HL-60 (cell line): ENCODE data around the gene ZNF132.
"Not testable (repeated sequence)": the region's sequence is repeated elsewhere in the genome, so short reads cannot be mapped to it uniquely, and the experiment has no call there.

ENCODE experiments used
- DNase-seq, 2 experiments: peaks; one replicate each; pipeline ENCODE4 v3.0.0-alpha.2; 2010 to 2020; ENCODE audit warnings: low read depth in 1 of 2, low spot score in 1 of 2
- H3K27ac ChIP-seq: fragments of 250-450 bp; sonication (Bioruptor Pico); replicated peaks from 2 replicates; pipeline ENCODE4 v1.5.1; 2020; ENCODE audit warnings: mild to moderate bottlenecking, moderate library complexity
- H3K27me3 ChIP-seq: fragments of 250-450 bp; sonication (Bioruptor Pico); 2 replicates; pipeline ENCODE4 v1.5.1; 2021; ENCODE audit warnings: mild to moderate bottlenecking, moderate library complexity; ENCODE audit not compliant: insufficient read depth, poor library complexity, severe bottlenecking
- H3K4me3 ChIP-seq: replicated peaks from 2 replicates; pipeline ENCODE4 v1.5.1; 2011; ENCODE audit warnings: mild to moderate bottlenecking, control low read depth, low read length; ENCODE audit not compliant: insufficient read depth
- GABPA ChIP-seq: IDR thresholded peaks from 2 replicates; pipeline ENCODE4 v1.6.1; 2012; ENCODE audit warnings: low read depth
- POLR2AphosphoS5 ChIP-seq: IDR thresholded peaks from 2 replicates; pipeline ENCODE4 v1.6.1; 2012; ENCODE audit warnings: low read depth
- REST ChIP-seq: IDR thresholded peaks from 2 replicates; pipeline ENCODE4 v1.6.1; 2012; ENCODE audit warnings: low read depth; ENCODE audit not compliant: insufficient replicate concordance
- SPI1 ChIP-seq: IDR thresholded peaks from 2 replicates; pipeline ENCODE4 v1.6.1; 2012; ENCODE audit warnings: low read depth, mild to moderate bottlenecking, borderline replicate concordance
- TF ChIP-seq, protein P1 (sequence below): IDR thresholded peaks from one replicate; pipeline ENCODE4 v1.5.1; 2011; ENCODE audit warnings: low read length, control low read depth, inconsistent platforms; ENCODE audit not compliant: insufficient read depth

Gene ZNF132

DNA sequence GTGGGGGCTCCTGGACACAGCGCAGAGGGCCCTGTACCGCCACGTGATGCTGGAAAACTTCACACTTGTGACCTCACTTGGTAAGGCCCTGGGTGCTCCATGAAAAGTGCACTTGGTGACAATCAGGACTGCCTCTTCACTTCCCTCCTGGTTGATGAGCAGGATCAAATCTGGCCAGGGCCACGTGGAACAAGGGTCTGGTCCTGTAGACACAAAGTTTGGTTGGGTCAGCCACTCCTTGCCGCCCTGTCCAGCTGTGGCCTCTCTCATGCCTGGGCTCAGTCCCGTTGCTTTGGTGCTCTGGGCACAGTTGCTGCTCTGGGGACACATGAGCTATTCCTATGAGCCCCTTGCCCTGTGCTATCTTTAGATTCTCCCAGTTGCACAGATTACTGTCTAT lies 13.8 kb upstream of the ZNF132 start:
- no peak overlapping the region for H3K27ac ChIP-seq
- no peak overlapping the region for H3K4me3 ChIP-seq
- TF ChIP-seq SPI1 (no peak), REST (no peak), GABPA (no peak), POLR2AphosphoS5 (no peak)
- TF ChIP-seq, protein P1, sequence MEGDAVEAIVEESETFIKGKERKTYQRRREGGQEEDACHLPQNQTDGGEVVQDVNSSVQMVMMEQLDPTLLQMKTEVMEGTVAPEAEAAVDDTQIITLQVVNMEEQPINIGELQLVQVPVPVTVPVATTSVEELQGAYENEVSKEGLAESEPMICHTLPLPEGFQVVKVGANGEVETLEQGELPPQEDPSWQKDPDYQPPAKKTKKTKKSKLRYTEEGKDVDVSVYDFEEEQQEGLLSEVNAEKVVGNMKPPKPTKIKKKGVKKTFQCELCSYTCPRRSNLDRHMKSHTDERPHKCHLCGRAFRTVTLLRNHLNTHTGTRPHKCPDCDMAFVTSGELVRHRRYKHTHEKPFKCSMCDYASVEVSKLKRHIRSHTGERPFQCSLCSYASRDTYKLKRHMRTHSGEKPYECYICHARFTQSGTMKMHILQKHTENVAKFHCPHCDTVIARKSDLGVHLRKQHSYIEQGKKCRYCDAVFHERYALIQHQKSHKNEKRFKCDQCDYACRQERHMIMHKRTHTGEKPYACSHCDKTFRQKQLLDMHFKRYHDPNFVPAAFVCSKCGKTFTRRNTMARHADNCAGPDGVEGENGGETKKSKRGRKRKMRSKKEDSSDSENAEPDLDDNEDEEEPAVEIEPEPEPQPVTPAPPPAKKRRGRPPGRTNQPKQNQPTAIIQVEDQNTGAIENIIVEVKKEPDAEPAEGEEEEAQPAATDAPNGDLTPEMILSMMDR = no peak
- DNase-seq = no peak
- no peaks in the 10 kb centered on the region for H3K27me3 ChIP-seq

GRCh38 chr19:58451358-58452101 lies 11.6 kb upstream of the ZNF132 start, which contains the start of gene ZNF324B:
ZNF324B (plus strand) TSS chr19:58451622; CDS start chr19:58453702, 2,080 bp downstream.
- no peak for TF ChIP-seq SPI1
- TF ChIP-seq REST = no peak
- TF ChIP-seq, protein P1 = no peak
- TF ChIP-seq GABPA = peak; percentile 92
- TF ChIP-seq POLR2AphosphoS5 = peak; percentile 53; the same call in 1 of the 2 replicates
- Histone ChIP-seq H3K27me3 (no peaks in the 10 kb centered on the region), H3K27ac (peak within 1 kb of the TSS; percentile 72), H3K4me3 (peak within 1 kb of the TSS; percentile 95)
- DNase-seq = peak; percentile 97

DNA sequence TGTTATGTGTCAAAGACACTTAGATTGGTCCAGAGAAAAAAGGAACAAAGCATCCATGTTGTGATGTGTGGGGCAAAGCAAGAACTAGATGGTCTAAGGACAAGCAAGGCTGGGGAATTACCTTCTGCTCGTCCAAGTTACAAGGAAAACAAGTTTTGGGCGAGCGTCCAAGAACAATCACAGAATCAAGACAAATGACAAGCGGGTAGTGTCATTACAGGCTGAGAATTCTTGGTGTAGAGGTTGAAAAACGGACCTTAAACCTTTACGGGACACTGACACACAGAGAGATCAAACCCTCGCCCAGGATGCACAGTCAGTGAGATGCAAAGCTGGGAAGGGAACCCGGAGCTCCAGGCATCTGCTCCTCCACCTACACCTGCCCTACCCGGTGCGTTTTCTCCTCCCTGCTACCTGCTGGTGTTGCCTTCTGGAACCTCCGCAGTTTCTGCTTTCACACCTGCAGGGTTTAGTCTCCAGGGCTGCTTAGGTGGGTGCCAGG lies 11.0 kb upstream of the ZNF132 start:
- no peak for DNase-seq
- H3K27me3 ChIP-seq = no peaks in the 10 kb centered on the region
- H3K27ac ChIP-seq = peak overlapping the region; percentile 72
- H3K4me3 ChIP-seq = peak overlapping the region; percentile 95
- TF ChIP-seq GABPA (no peak), POLR2AphosphoS5 (no peak), SPI1 (no peak), REST (no peak)
- TF ChIP-seq, protein P1 = no peak

- DNase-seq, H3K4me3 ChIP-seq, H3K27me3 ChIP-seq, H3K27ac ChIP-seq: not testable (repeated sequence)
These were observed 10.0 kb upstream of the ZNF132 start for GRCh38 chr19:58449980-58450379.

- not testable (repeated sequence) for H3K27ac ChIP-seq, H3K4me3 ChIP-seq, H3K27me3 ChIP-seq, DNase-seq
These were observed 8.9 kb upstream of the ZNF132 start for GRCh38 chr19:58448860-58449259.

GRCh38 chr19:58442986-58443385 lies 3.0 kb upstream of the ZNF132 start:
- H3K27me3 ChIP-seq, DNase-seq, H3K27ac ChIP-seq, H3K4me3 ChIP-seq: not testable (repeated sequence)
